Stimulated activated CD4-positive, alpha-beta T cell treated with anti-CD3 and anti-CD28 coated beads, Interleukin-4, amount 100 ng/mL, for 48 hours (primary cell): ENCODE data around the gene IMP4.

ENCODE experiments used
- DNase-seq, 2 donors: peaks; one replicate each; pipeline ENCODE4 v3.0.0-alpha.2; 2020; ENCODE audit warnings: low read depth in 2 of 2

The IMP4 gene

GRCh38 chr2:130357864-130358263 lies 15.2 kb downstream of the IMP4 start:
- no peak for DNase-seq

- no peak for DNase-seq
These were observed 16.0 kb downstream of the IMP4 start for GRCh38 chr2:130358420-130359350.

GRCh38 chr2:130359466-130359865 lies 16.8 kb downstream of the IMP4 start:
- no peak for DNase-seq

GRCh38 chr2:130363479-130363878 lies 20.8 kb downstream of the IMP4 start:
- DNase-seq: no peak

GRCh38 chr2:130365075-130365474 lies 22.4 kb downstream of the IMP4 start:
- no peak for DNase-seq

- DNase-seq: no peak
These were observed 23.3 kb downstream of the IMP4 start for GRCh38 chr2:130365963-130366362.

- no peak for DNase-seq
These were observed 24.0 kb downstream of the IMP4 start for GRCh38 chr2:130366720-130367119.

GRCh38 chr2:130368786-130369185 lies 26.1 kb downstream of the IMP4 start:
- DNase-seq: no peak

- no peak for DNase-seq
These were observed 26.7 kb downstream of the IMP4 start for GRCh38 chr2:130369311-130369964.

- no peak for DNase-seq
These were observed 27.3 kb downstream of the IMP4 start for GRCh38 chr2:130369965-130370341.

GRCh38 chr2:130370490-130370889 lies 27.8 kb downstream of the IMP4 start:
- no peak for DNase-seq

GRCh38 chr2:130371723-130372054 lies 29.0 kb downstream of the IMP4 start:
- no peak for DNase-seq

- DNase-seq: peak; percentile 66 to 79
These were observed 29.5 kb downstream of the IMP4 start for GRCh38 chr2:130372055-130372832.

GRCh38 chr2:130372833-130373807 lies 30.4 kb downstream of the IMP4 start:
- DNase-seq: no peak

GRCh38 chr2:130373808-130374365 lies 31.2 kb downstream of the IMP4 start:
- DNase-seq: no peak

GRCh38 chr2:130374587-130375290 lies 32.0 kb downstream of the IMP4 start:
- DNase-seq: no peak

GRCh38 chr2:130375291-130376266 lies 32.9 kb downstream of the IMP4 start:
- no peak for DNase-seq

GRCh38 chr2:130376433-130377293 lies 34.0 kb downstream of the IMP4 start:
- no peak for DNase-seq
